ENCODE data around the gene RNF123.
"Not testable (repeated sequence)": the region's sequence is repeated elsewhere in the genome, so short reads cannot be mapped to it uniquely, and the experiment has no call there.

Gene RNF123

DNA sequence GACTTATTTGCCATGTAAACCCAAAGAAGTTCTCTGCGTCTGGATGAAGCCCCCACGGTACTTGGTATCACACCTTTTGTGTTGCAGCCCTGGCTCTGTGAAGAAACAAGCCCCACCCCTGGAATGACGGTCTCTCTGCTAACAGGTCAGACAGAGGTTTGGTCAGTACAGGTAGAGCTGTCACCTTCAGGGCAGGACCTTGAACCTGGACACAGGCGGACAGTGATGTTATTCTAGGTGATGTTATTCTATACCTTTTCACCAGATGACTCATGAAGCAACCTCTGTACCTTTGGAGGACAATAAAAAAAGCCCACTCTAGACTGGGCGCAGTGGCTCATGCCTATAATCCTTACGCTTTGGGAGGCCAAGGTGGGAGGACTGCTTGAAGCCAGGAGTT, 45.4 kb downstream of the RNF123 start:
- DNase-seq (ENCODE audit: insufficient read length, low spot score) (no peak), FAIRE-seq (no peak)

DNA sequence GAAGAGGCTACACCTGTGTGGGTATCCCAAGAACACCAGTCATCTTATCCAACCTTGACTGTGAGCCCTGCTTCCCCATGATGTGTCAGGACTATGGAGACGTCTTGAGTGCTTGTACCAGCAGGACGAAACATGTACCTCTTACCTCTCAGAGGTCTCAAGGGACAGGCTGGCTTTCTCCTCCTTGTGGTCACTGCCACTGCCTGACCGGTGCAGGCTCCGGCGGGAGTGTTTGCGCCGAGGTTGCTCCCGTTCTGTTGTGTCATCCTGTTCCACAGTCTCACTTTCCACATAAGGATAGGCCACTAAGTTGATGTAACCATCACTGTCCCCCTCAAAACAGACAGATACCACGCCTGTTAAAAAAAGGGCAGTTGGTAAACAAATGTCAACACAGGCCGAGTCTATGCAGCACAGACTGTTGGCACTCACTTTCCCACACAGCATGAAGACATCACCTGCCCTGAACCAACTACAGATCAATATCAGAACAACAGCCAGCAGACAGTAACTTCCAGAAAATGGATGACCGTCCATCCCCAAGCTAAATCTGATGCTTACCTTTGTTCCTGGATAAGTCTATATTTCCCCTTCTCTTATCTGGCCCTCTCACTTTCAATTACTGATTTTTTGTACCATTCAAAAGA, 48.8 kb downstream of the RNF123 start:
- FAIRE-seq = no peak
- DNase-seq (ENCODE audit: insufficient read length, low spot score) = no peak

DNA sequence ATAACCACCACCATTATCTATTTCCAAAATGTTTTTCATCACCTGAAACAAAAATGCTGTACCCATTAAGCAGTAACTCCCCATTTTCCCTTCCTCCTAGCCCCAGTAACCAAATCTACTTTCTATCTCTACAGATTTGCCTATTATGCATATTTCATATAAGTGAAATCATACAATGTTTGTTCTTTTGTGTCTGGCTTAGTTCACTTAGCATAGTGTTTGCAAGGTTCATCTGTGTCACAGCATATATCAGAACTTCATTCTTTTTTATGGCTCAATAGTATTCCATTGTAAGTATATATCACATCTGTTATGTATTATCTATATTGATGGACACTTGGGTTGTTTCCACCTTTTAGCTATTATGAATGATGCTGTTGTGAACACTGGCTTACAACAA, 51.1 kb downstream of the RNF123 start:
- FAIRE-seq (no peak), DNase-seq (ENCODE audit: insufficient read length, low spot score) (no peak)

DNA sequence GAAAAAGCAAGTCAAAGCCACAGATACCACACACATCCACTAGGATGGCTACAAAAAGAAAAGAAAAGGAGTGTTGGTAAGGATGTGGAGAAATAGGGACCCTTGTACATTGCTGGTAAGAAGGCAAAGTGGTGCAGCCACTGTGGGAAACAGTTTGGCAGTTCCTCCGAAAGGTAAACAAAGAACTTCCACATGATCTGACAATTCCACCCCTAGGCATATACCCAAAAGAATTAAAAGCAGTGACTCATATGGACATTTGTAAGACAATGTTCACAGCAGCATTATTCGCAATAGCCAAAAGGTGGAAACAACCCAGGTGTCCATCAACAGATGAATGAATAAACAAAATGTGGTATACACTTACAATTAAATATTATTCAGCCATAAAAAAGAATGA, 56.6 kb downstream of the RNF123 start:
- DNase-seq (ENCODE audit: insufficient read length, low spot score) (no peak), FAIRE-seq (no peak)

DNA sequence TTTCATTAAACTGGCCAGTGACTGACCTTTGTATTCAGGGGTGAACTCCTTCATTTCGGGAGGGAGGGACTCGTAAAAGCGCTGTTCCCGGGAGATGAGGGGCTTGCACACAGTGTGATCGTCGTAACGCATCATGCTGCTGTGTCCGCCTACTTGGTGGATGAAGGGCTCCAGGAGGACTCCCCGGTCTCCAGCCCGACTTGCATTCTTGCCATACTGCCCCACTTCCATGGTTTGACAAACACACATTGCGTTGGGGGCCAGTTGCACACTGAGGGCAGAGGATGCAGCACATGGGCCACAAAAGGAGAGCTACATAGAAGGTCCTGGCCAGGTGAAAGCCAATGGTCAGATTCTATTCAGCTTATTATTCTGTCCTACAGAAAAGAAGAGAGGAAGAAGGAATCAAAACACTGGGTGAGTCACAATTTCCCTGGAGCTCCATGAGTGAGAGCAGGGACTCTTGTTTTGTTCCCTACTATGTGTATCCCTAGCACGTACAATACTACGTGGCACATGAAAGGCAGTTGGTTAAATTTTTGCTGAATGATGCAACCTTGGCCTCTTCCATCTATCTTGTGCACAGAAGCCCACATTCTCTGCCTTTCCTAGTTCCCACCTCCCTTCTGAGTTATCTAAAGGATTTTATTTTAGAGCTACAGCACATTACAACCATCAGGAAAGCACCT, 58.6 kb downstream of the RNF123 start:
- no peak for FAIRE-seq
- no peak for DNase-seq (ENCODE audit: insufficient read length, low spot score)

DNA sequence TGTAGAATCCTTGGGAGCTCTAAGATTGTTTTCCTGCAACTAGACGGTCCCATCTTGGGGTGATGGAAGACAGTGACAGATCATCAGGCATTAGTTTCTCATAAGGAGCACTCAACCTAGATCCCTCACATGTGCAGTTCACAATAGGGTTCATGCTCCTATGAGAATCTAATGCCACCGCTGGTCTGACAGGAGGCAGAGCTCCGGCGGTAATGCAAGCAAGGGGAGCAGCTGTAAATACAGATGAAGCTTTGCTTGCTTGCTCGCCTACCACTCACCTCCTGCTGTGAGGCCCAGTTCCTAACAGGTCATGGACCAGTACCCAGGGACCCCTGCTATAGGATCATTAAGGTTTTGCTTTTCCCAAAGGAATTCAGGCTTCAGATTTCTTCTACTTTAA, 59.5 kb downstream of the RNF123 start:
- not testable (repeated sequence) for FAIRE-seq; DNase-seq (ENCODE audit: insufficient read length, low spot score)

DNA sequence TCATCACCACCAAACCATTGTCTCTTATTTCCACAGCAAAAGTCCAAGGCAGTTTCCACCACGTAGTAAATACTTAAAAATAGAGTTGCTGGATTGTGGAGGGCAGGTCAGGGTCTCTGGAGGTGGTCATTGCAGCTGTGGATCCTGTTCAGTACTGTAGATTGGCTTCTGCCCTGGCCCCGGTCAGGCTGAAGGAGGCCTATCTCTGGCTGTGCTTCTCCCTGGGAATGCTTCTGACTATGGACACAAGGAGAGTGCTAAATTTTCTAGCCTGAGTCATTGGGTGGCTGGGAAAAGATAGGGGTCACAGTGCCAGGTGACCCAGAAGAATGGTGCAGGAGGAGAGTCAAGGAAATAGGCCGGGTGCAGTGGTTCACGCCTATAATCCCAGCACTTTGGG, 60.7 kb downstream of the RNF123 start:
- FAIRE-seq = no peak
- no peak for DNase-seq (ENCODE audit: insufficient read length, low spot score)

DNA sequence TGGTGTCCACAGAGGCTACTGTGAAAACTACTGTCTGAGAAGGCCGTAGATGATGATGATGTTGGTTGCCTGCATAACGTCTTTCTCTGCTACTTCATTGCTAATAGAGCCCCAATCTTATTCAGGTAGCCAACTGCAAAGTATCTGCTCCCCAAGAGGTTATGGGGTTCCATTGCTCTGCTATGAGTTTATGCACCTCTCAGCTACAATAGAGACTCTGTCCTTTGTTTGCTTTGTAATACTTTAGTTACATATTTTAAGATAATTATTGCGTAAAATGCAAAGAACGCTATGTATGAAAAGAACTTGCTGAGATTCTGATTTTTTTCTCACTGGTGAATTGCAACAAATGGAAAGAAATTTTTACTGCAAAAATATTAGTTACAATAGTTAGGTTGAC, 62.1 kb downstream of the RNF123 start:
- DNase-seq (ENCODE audit: insufficient read length, low spot score) = no peak
- no peak for FAIRE-seq

DNA sequence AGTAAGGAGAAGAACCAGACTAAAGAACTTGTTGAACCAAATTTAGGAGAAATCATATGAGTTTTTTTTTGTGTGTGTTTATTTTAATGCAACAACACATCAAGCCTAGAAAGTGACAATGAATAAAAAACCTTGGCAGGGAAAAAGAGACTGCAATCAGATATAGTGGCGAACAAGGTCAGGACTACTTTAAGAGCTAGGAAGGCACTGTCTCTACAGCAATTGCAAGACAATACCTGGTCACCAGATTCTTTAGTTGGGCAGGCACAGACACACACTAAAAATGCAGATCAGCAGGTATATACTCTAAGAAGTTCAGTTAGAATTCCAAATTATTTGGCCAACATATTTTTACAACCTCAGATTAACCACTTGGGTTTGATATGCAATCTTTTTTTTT, 65.2 kb downstream of the RNF123 start:
- DNase-seq (ENCODE audit: insufficient read length, low spot score) = no peak

DNA sequence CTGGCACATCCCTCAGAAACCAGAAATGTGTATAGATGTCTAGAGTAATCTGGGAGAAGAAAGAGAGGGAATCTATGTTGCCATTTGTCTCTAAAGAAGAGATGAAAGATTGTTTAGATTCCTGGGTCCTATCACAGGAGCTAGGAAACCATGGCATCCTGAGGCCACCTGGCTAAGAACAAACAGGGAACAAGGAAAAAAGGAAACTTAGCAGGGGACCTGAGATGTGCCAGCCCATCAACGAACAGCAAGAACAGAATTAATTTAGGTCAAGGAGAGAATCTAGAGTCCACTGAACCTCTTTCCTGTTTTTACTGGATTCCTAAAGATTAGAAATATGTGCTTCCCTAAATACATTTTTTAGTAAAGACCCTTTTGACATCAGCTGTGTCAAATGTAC, 66.7 kb downstream of the RNF123 start:
- DNase-seq (ENCODE audit: insufficient read length, low spot score) (no peak), FAIRE-seq (no peak)

More for the DNA sequence above, 65.2 kb downstream of the RNF123 start:
- FAIRE-seq = peak; percentile 40

DNA sequence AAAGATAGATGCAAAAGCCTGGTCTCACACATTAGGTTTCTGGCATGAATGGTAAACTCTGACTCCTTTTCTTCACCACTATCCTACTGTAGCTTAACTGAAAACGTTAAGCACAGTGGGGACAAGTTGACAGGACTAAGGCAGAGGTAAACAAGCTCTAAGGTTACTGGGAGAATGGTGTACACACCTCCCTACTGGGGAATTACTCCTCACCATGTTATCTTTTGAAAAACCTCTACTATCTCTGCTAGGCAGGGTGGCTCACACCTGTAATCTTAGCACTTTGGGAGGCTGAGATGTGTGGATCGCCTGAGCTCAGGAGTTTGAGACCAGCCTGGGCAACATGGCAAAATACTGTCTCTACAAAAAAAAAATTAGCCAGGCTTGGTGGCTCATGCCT, 67.8 kb downstream of the RNF123 start:
- FAIRE-seq (no peak), DNase-seq (ENCODE audit: insufficient read length, low spot score) (no peak)

DNA sequence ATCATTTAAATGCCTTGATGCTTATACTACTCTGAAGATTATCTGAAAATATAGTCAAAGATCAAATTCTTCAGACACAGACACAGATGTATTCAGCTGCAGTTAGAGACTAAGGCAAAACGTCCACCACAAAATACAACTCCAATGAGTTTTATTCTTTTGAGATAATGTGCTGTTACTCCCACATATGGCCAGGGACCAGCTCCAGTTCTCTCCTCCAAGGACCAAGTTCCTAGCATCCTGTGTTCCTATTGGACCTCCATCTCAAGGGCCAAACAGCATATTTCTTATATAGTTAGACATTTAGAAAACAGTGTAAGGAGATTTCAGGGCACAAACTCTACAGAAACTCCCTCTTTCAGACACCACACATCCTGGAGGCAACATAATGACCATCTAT, 69.9 kb downstream of the RNF123 start:
- FAIRE-seq (no peak), DNase-seq (ENCODE audit: insufficient read length, low spot score) (no peak)

DNA sequence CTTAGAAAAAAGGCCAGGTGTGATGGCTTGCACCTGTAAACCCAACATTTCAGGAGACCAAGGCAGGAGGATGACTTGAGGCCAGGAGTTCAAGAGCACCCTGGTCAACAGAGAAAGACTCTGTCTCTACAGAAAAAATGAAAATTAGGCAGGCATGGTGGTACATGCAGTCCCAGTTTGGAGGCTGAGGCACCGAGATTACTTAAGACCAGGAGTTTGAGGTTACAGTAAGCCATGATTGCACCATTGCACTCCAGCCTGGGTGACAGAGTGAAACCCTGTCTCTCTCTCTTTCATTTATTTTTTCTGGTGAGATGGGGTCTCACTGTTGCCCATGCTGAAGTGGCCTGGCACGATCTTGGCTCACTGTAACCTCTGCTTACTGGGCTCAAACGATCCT, 72.3 kb downstream of the RNF123 start:
- FAIRE-seq = no peak
- DNase-seq (ENCODE audit: insufficient read length, low spot score) = no peak

DNA sequence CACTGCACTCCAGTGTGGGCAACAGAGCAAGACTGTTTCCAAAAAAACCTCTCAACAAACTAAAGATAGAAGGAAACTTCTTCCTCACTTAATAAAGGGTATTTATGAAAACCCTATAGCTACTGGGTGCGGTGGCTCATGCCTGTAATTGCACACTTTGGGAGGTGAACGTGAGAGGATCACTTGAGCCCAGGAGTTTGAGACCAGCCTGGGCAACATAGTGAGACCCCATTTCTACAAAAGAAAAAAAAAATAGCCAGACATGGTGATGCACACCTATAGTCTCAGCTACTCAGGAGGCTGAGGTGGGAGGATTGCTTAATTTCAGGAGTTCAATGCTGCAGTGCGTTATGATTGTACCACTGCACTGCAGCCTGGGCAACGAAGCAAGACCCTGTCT, 74.6 kb downstream of the RNF123 start:
- FAIRE-seq = no peak
- DNase-seq (ENCODE audit: insufficient read length, low spot score) = no peak

DNA sequence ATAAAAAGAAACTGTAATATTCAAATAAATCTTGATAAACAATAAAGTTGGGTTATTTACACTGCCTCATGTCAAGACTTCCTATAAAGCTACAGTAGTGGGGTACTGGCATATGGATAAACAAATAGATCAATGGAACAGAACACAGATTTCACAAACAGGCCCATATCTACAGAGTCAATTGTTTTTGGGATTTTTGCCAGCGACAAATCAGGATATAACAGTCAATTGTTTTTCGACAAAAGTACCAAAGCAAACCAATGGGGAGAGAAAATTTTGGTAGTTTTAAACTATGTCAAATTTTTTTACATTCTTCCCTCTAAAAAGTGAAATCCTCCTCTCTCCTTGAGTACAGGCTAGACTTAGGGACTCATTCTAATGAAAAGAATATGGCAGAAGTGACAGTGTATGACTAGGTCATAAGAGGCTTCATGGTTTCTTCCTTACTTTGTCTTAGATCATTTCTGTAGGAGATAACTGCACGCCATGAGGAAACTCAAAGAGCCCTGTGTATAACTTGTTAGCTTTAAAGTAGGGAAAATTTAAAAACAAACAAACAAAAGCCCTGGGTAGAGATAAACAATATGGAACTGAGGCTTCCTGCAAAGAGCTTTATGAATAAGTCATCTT, 80.0 kb downstream of the RNF123 start:
- DNase-seq (ENCODE audit: insufficient read length, low spot score) (no peak), FAIRE-seq (no peak)

DNA sequence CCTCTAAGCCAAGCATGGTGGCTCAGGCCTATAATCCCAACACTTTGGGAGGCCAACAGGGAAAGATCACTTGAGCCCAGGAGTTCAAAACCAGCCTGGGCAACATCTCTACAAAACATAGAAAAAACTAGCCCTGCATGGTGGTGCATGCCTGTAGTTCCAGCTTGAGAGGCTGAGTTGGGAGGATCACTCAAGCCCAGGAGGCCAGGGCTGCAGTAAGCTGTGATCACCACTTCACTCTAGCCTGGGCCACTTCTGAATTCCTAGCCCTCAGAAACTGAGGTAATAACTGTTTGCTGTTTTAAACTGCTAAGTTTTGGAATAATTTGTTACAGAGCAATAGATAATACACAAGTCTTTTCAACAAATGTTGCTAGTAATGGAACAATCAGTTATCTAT, 80.6 kb downstream of the RNF123 start:
- FAIRE-seq (no peak), DNase-seq (ENCODE audit: insufficient read length, low spot score) (no peak)
